GM23248 (cell line): ENCODE measurements around the gene IKZF1. TPM values are rescaled to one million over a fixed set of nuclear protein-coding genes. Genes with fewer than 3 reads are reported as not detected.

ENCODE experiments used
- DNase-seq: peaks from one replicate; pipeline ENCODE4 v3.0.0-alpha.2; 2015
- H2AFZ ChIP-seq: fragments of 200-600 bp; sonication (generic); 2 replicates; pipeline ENCODE4 v1.6.1; 2016; ENCODE audit warnings: antibody characterized with exemption
- H3F3A ChIP-seq: fragments of 200-600 bp; sonication (generic); 2 replicates; pipeline ENCODE4 v1.6.1; 2016; ENCODE audit warnings: mild to moderate bottlenecking, antibody characterized with exemption, mixed run types; ENCODE audit not compliant: insufficient read depth
- H3K27ac ChIP-seq: fragments of 200-600 bp; sonication (generic); 2 replicates; pipeline ENCODE4 v1.5.1; 2016; ENCODE audit warnings: mild to moderate bottlenecking
- H3K27me3 ChIP-seq: fragments of 200-600 bp; sonication (generic); replicated peaks from 2 replicates; pipeline ENCODE4 v1.6.1; 2016; ENCODE audit warnings: mild to moderate bottlenecking; ENCODE audit not compliant: insufficient read depth
- H3K36me3 ChIP-seq: fragments of 200-600 bp; sonication (generic); 2 replicates; pipeline ENCODE4 v1.6.1; 2016; ENCODE audit warnings: low read depth, mild to moderate bottlenecking
- H3K4me1 ChIP-seq: fragments of 200-600 bp; sonication (generic); 2 replicates; pipeline ENCODE4 v1.6.1; 2016; ENCODE audit warnings: mild to moderate bottlenecking; ENCODE audit not compliant: insufficient read depth
- H3K4me2 ChIP-seq: fragments of 200-600 bp; sonication (generic); one replicate; pipeline ENCODE4 v1.6.1; 2016; ENCODE audit warnings: mild to moderate bottlenecking; ENCODE audit not compliant: unreplicated experiment
- H3K4me3 ChIP-seq: fragments of 200-600 bp; sonication (generic); 2 replicates; pipeline ENCODE4 v1.5.1; 2016; ENCODE audit warnings: mild to moderate bottlenecking
- H3K79me2 ChIP-seq: fragments of 200-600 bp; sonication (generic); 2 replicates; pipeline ENCODE4 v1.6.1; 2016; ENCODE audit warnings: mild to moderate bottlenecking; ENCODE audit not compliant: insufficient read depth
- H3K9ac ChIP-seq: fragments of 200-600 bp; sonication (generic); 2 replicates; pipeline ENCODE4 v1.6.1; 2016; ENCODE audit warnings: mild to moderate bottlenecking
- H3K9me2 ChIP-seq: fragments of 200-600 bp; sonication (generic); 2 replicates; pipeline ENCODE4 v1.6.1; 2016; ENCODE audit warnings: mixed run types, mild to moderate bottlenecking, moderate library complexity; ENCODE audit not compliant: insufficient read depth
- H3K9me3 ChIP-seq: fragments of 200-600 bp; sonication (generic); one replicate; pipeline ENCODE4 v1.6.1; 2017; ENCODE audit warnings: low read depth
- H4K20me1 ChIP-seq: fragments of 200-600 bp; sonication (generic); 2 replicates; pipeline ENCODE4 v1.6.0; 2016; ENCODE audit not compliant: insufficient read depth
- EZH2 ChIP-seq: fragments of 200-600 bp; sonication (generic); IDR thresholded peaks from 2 replicates; pipeline ENCODE4 v1.6.1; 2018; ENCODE audit warnings: antibody characterized with exemption, mild to moderate bottlenecking; ENCODE audit not compliant: insufficient read depth, poor library complexity, severe bottlenecking
- EZH2phosphoT487 ChIP-seq: fragments of 200-600 bp; sonication (generic); IDR thresholded peaks from 2 replicates; pipeline ENCODE4 v1.6.1; 2018; ENCODE audit warnings: antibody characterized with exemption, moderate library complexity, mild to moderate bottlenecking, low read depth; ENCODE audit not compliant: insufficient read depth
- WGBS, 2 experiments: methylation state at CpG; one replicate each; pipeline ENCODE4 v1.1.6; 2015 to 2017; ENCODE audit warnings: low lambda C conversion rate in 2 of 2, low coverage in 1 of 2; ENCODE audit errors: missing lambda C conversion rate in 2 of 2; 5-methylcytosine and 5-hydroxymethylcytosine counted together
- in situ Hi-C: fragments of 300-500 bp; cut with MboI; formaldehyde crosslinking; loops from 2 replicates; pipeline ENCODE4 v1.15.0; 2020
- polyA plus RNA-seq: library from polyadenylated mRNA; unstranded; fragments of >200 nt; fragmentation: Nextera tagmentation; extraction: Ambion mirVana; gene quantifications from 2 replicates; pipeline ENCODE4 v1.2.1, GENCODE V29; 2016
- total RNA-seq: library from RNA; depleted of rRNA; stranded (reverse); fragments of >200 nt; shearing (Covaris generic); gene quantifications from 2 replicates; pipeline ENCODE4 v1.2.3, GENCODE V29; 2014

IKZF1 gene
- total and polyA plus RNA-seq, 2 experiments from 2014 or later: not detected

GRCh38 chr7:50397971-50398324, 93.4 kb downstream of the IKZF1 start:
- Histone ChIP-seq H3K4me3 (no peak overlapping the region), H3K9me3 (no peaks in the 10 kb centered on the region), H3K4me1 (no peaks in the 10 kb centered on the region), H3K9ac (no peak overlapping the region), H3K27ac (no peak overlapping the region), H3K4me2 (no peak overlapping the region), H3K27me3 (peaks cover 31% of the 10 kb centered on the region), H3F3A (no peaks in the 10 kb centered on the region), H4K20me1 (no peaks in the 10 kb centered on the region), H2AFZ (no peak overlapping the region), H3K36me3 (no peaks in the 10 kb centered on the region), H3K9me2 (no peaks in the 10 kb centered on the region), H3K79me2 (no peaks in the 10 kb centered on the region)
- WGBS, 2 experiments: 5 to 8% methylated on average over 1 of the region's 1 CpG
- TF ChIP-seq EZH2: no peak
- TF ChIP-seq EZH2phosphoT487: no peak
- DNase-seq: no peak
- in situ Hi-C loops: no loop called here

GRCh38 chr7:50399206-50399605, 94.7 kb downstream of the IKZF1 start:
- Histone ChIP-seq H3K4me3 (no peak overlapping the region), H3K36me3 (no peaks in the 10 kb centered on the region), H3K79me2 (no peaks in the 10 kb centered on the region), H3K27ac (no peak overlapping the region), H3K9me2 (no peaks in the 10 kb centered on the region), H3K4me1 (no peaks in the 10 kb centered on the region), H3F3A (no peaks in the 10 kb centered on the region), H4K20me1 (no peaks in the 10 kb centered on the region), H3K9me3 (no peaks in the 10 kb centered on the region), H3K4me2 (no peak overlapping the region), H3K27me3 (peaks cover 43% of the 10 kb centered on the region), H2AFZ (no peak overlapping the region), H3K9ac (no peak overlapping the region)
- DNase-seq: no peak
- in situ Hi-C loops: no loop called here
- TF ChIP-seq EZH2phosphoT487 (no peak), EZH2 (no peak)
- 23 to 30% methylated on average over 1 of the region's 1 CpG for WGBS, 2 experiments

- in situ Hi-C loops: no loop called here
- DNase-seq: no peak
- H3K27me3 ChIP-seq: peaks cover 44% of the 10 kb centered on the region
These were observed 95.1 kb downstream of the IKZF1 start for GRCh38 chr7:50399635-50400034.

GRCh38 chr7:50400114-50400513, 95.6 kb downstream of the IKZF1 start:
- Histone ChIP-seq H3K9me2 (no peaks in the 10 kb centered on the region), H3K79me2 (no peaks in the 10 kb centered on the region), H3K27ac (no peak overlapping the region), H3K4me1 (no peaks in the 10 kb centered on the region), H3K27me3 (peaks cover 44% of the 10 kb centered on the region), H3K9ac (no peak overlapping the region), H3K9me3 (no peaks in the 10 kb centered on the region), H3K4me2 (no peak overlapping the region), H3K4me3 (no peak overlapping the region), H2AFZ (no peak overlapping the region), H3F3A (no peaks in the 10 kb centered on the region), H3K36me3 (no peaks in the 10 kb centered on the region), H4K20me1 (no peaks in the 10 kb centered on the region)
- no peak for DNase-seq
- in situ Hi-C loops: no loop called here
- TF ChIP-seq EZH2phosphoT487 (no peak), EZH2 (no peak)
- WGBS, 2 experiments: 5 to 7% methylated on average over 30 to 41 of the region's 41 CpGs

More at GRCh38 chr7:50399635-50400034, 95.1 kb downstream of the IKZF1 start:
- H4K20me1 ChIP-seq: no peaks in the 10 kb centered on the region
- no peaks in the 10 kb centered on the region for H3K79me2 ChIP-seq
- no peak overlapping the region for H3K4me2 ChIP-seq
- TF ChIP-seq EZH2phosphoT487 (no peak), EZH2 (no peak)
- no peak overlapping the region for H2AFZ ChIP-seq
- no peaks in the 10 kb centered on the region for H3K9me3 ChIP-seq
- H3K36me3 ChIP-seq: no peaks in the 10 kb centered on the region
- H3K27ac ChIP-seq: no peak overlapping the region
- no peak overlapping the region for H3K4me3 ChIP-seq
- 40 to 41% methylated on average over 19 to 20 of the region's 21 CpGs for WGBS, 2 experiments
- no peaks in the 10 kb centered on the region for H3K4me1 ChIP-seq
- no peaks in the 10 kb centered on the region for H3K9me2 ChIP-seq
- no peak overlapping the region for H3K9ac ChIP-seq
- no peaks in the 10 kb centered on the region for H3F3A ChIP-seq

- Histone ChIP-seq H3K4me3 (no peak overlapping the region), H3K9me2 (no peaks in the 10 kb centered on the region), H4K20me1 (no peaks in the 10 kb centered on the region), H3K4me1 (no peaks in the 10 kb centered on the region), H3K36me3 (no peaks in the 10 kb centered on the region), H3K9ac (no peak overlapping the region), H3K79me2 (no peaks in the 10 kb centered on the region), H3K27ac (no peak overlapping the region), H3K9me3 (no peaks in the 10 kb centered on the region), H3K27me3 (peaks cover 47% of the 10 kb centered on the region), H3F3A (no peaks in the 10 kb centered on the region), H3K4me2 (no peak overlapping the region), H2AFZ (no peak overlapping the region)
- DNase-seq: no peak
- in situ Hi-C loops: no loop called here
- TF ChIP-seq EZH2phosphoT487 (no peak), EZH2 (no peak)
- WGBS, 2 experiments: 43% methylated on average over 7 of the region's 7 CpGs
These were observed 99.9 kb downstream of the IKZF1 start for GRCh38 chr7:50404392-50404791.
